GM21423 (cell line): ENCODE data around the gene ALOX15B.
"Not testable (repeated sequence)": the region's sequence is repeated elsewhere in the genome, so short reads cannot be mapped to it uniquely, and the experiment has no call there.

ENCODE experiments used
- ATAC-seq: cut with Tn5 transposase; IDR thresholded peaks from one replicate; pipeline ENCODE4 v1.9.1; 2021; ENCODE audit warnings: mild to moderate bottlenecking, moderate library complexity; ENCODE audit not compliant: unreplicated experiment

Gene ALOX15B

DNA sequence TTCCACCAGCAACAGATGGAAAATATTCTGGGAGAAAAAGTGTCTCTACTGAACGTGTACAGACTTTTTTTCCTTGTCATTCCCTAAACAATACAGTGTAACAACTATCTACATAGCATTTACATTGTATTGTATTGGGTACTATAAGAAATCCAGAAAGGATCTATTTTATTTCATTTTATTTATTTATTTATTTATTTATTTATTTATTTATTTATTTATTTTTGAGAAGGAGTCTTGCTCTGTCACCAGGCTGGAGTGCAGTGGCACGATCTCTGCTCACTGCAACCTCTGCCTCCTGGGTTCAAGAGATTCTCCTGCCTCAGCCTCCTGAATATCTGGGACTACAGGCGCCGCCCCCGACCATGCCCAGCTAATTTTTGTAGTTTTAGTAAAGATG, 39.1 kb downstream of the ALOX15B start:
- ATAC-seq, result not testable (repeated sequence)

DNA sequence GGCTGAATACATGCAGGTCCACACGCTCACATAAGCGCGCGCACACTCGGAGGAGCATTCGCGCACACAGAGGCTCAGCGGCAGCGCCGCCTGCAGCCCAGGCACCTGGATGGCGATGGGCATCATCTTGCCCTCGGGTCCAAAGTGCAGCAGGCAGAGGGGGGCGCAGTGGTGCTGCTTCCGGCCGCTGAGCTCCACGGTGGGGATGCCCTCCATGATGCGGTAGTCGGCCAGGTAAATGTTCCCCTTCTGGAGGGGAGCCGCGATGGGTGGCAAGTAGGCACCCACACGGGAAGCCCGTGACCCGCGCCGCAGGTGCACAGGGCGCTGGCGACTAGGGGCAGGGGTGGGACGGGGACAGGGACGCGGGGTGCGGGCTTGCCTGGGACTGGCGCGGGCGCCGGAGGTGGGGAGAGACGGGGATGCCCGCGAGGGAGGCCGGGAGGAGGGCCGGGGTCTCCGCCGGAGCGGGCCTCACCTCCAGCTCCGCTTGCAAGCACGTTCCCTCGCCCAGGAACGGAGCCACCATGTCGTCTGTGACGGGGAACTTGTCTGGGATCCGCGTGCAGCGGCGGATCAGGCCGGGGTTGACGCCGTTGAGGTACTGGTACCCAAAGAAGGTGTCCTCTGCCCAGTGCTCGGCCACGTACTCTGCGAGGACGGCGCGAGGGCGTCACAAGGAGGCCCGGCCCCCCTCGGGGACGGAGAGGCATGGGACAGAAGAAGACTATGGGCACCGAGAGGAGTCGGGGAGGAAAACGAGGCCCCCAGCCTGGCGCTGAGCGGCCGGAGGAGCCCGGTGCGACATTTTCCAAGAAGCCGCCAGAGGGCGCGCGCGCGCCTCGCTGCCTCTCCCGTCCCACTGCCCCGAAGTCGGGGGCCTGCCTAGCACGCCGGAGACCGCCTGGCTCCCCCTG, 40.7 kb downstream of the ALOX15B start:
- ATAC-seq, result peak; percentile 45

- no peak for ATAC-seq
Observed at GRCh38 chr17:8080208-8080798, 41.4 kb downstream of the ALOX15B start.

GRCh38 chr17:8080799-8081219, 42.0 kb downstream of the ALOX15B start:
- ATAC-seq, result no peak

GRCh38 chr17:8081876-8082275, 43.0 kb downstream of the ALOX15B start:
- no peak for ATAC-seq

DNA sequence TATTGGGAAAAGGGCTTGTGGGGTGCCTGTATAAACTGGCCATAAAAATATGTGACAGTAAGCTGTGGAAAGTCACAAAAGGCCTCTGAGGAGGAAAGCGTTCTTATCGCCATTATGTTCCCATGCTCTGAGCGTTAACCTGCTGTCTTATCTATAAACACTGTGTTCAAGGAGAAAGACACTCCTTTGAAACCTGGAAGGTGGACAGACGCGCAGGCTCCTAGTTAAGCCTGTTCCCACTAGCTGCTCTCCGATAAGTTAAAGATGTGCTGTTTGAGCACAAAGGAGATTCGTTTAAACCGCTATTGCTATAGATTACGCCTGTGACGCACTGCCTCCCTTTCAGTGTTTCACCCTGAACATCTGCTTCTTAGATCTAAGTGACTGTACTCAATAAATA, 43.4 kb downstream of the ALOX15B start:
- no peak for ATAC-seq

- no peak for ATAC-seq
Observed at GRCh38 chr17:8084250-8084649, 45.4 kb downstream of the ALOX15B start.

DNA sequence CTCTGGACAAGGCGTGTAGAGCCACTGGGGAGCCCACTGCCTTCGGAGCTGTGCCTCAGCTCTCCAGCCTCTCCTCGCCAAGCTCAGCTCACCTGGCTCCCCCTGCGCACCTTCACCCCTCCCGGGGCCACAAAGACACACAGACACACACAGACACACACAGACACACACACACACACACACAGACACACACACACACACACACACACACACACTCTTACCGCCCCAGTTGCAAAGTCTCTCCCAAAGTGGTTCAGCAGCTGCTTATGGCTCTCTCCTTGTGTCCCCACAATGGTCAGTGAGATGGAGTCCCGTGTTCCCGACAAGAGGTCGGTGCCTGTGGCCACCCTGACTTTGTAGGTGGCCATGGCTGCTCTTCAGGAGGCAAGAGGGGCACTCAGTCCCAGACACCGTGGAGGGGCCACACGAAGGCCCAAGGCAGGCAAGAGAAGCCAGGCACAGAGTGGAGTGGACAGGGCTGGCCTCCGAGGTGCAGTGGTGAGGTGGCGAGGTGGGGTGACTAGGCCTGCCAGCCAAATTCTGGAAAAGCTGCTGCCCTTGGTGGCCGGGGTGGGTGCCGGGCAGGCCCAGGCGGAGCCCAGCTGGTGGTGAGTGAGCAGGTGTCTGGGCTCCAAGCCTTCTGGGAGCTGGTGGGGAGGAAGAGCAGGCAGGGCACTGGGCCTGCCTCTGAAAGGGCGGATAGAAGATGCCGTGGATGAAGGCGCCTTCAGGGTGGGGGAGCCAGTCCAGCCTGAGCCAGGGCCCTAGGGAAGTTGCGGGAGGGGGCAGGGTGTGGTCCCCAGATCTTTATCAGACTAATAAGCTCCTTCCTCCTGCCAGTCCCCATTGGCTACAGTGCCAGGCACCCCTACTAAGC, 48.5 kb downstream of the ALOX15B start, which contains the start of gene ALOX12B:
TSS of gene ALOX12B (minus strand) at position 642 of the 877 bp plus-strand sequence. CDS start at position 368, 274 bp downstream.
- no peak for ATAC-seq

DNA sequence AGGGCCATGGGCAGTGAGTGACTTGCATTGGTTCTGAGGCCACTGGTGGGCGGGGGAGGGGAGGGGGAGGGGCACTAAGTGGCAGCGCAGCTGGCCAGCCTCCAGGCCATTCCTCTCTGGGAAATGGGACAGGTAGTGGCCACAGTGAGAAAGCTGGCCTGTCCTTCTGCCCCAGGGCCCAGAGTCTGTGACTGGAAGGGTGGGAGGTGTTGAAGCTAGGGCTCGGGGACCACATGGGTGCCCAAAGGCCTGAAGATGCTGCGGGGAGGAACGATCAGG, 49.0 kb downstream of the ALOX15B start:
- ATAC-seq, result no peak

GRCh38 chr17:8089728-8090127, 50.9 kb downstream of the ALOX15B start:
- ATAC-seq, result no peak

DNA sequence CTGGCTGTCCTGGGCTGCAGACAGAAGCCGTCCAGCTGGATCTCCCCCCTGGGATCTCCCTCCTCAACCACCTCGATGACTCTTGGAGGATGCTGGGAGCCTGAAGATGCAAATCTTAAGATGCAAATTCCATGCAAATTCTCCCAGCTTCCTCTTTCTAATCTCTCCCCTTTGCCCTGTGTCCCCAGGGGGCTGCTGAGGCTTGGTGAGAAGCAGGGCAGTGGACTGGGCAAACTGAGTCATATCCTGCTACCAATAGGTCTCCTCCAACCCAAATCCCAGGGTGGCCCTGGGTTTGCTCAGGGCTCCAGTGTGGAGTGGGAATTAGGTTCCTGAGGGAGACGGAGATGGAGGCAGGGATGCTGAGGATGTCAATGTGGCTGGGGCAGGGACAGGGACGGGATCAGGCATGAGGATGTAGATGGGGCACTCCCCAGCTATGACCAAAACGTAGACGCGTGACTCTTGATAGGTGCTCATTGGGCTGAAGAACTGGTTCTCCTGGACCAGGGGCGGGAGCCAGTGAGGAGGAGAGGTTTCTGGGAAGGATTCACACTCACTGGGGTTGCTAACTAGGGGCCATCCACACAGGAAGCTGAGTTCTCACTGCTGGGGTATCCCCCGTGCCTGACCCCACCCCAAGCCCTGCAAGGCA, 52.3 kb downstream of the ALOX15B start:
- peak; percentile 71 for ATAC-seq

GRCh38 chr17:8095361-8095760, 56.5 kb downstream of the ALOX15B start:
- no peak for ATAC-seq

GRCh38 chr17:8096541-8096940, 57.7 kb downstream of the ALOX15B start:
- ATAC-seq, result no peak
